KMS-11 (cell line): Measurements from ENCODE around the gene YJEFN3.

ENCODE experiments used
- H2AFZ ChIP-seq: fragments of 200-600 bp; sonication (generic); 2 replicates; pipeline ENCODE4 v1.6.1; 2016; ENCODE audit warnings: antibody characterized with exemption, mixed run types, low read depth
- H3K27ac ChIP-seq: fragments of 200-600 bp; sonication (generic); 2 replicates; pipeline ENCODE4 v1.6.1; 2016; ENCODE audit warnings: mild to moderate bottlenecking, mixed run types
- H3K27me3 ChIP-seq: fragments of 200-600 bp; sonication (generic); 2 replicates; pipeline ENCODE4 v1.6.1; 2017; ENCODE audit warnings: mild to moderate bottlenecking, low read depth, mixed run types, moderate library complexity; ENCODE audit not compliant: insufficient read depth
- H3K36me3 ChIP-seq: fragments of 200-600 bp; sonication (generic); 2 replicates; pipeline ENCODE4 v1.6.1; 2017; ENCODE audit warnings: mild to moderate bottlenecking, mixed run types; ENCODE audit not compliant: insufficient read depth
- H3K4me1 ChIP-seq: fragments of 200-600 bp; sonication (generic); 2 replicates; pipeline ENCODE4 v1.6.1; 2016; ENCODE audit warnings: mild to moderate bottlenecking, low read depth, mixed run types; ENCODE audit not compliant: poor library complexity, severe bottlenecking
- H3K4me2 ChIP-seq: fragments of 200-600 bp; sonication (generic); 2 replicates; pipeline ENCODE4 v1.7.0; 2016; ENCODE audit warnings: mild to moderate bottlenecking, mixed run types
- H3K4me3 ChIP-seq: fragments of 200-600 bp; sonication (generic); IDR thresholded peaks from 2 replicates; pipeline ENCODE4 v1.6.1; 2017; ENCODE audit warnings: low read depth, low read length, mixed read lengths; ENCODE audit not compliant: insufficient read depth
- H3K79me2 ChIP-seq: fragments of 200-600 bp; sonication (generic); 2 replicates; pipeline ENCODE4 v1.6.1; 2016; ENCODE audit warnings: low read depth, mixed run types; ENCODE audit not compliant: insufficient read depth
- H3K9ac ChIP-seq: fragments of 200-600 bp; sonication (generic); 2 replicates; pipeline ENCODE4 v1.6.1; 2016; ENCODE audit warnings: mild to moderate bottlenecking, mixed run types
- H4K20me1 ChIP-seq: fragments of 200-600 bp; sonication (generic); 2 replicates; pipeline ENCODE4 v1.6.1; 2016; ENCODE audit warnings: mild to moderate bottlenecking, mixed run types; ENCODE audit not compliant: insufficient read depth
- TF ChIP-seq, protein P1 (sequence below): fragments of 200-600 bp; sonication (generic); conservative IDR thresholded peaks from 2 replicates; pipeline ENCODE4 v1.6.1; 2017; ENCODE audit warnings: low read depth, mild to moderate bottlenecking, antibody characterized with exemption, low read length, moderate library complexity, mixed read lengths

The YJEFN3 gene

DNA sequence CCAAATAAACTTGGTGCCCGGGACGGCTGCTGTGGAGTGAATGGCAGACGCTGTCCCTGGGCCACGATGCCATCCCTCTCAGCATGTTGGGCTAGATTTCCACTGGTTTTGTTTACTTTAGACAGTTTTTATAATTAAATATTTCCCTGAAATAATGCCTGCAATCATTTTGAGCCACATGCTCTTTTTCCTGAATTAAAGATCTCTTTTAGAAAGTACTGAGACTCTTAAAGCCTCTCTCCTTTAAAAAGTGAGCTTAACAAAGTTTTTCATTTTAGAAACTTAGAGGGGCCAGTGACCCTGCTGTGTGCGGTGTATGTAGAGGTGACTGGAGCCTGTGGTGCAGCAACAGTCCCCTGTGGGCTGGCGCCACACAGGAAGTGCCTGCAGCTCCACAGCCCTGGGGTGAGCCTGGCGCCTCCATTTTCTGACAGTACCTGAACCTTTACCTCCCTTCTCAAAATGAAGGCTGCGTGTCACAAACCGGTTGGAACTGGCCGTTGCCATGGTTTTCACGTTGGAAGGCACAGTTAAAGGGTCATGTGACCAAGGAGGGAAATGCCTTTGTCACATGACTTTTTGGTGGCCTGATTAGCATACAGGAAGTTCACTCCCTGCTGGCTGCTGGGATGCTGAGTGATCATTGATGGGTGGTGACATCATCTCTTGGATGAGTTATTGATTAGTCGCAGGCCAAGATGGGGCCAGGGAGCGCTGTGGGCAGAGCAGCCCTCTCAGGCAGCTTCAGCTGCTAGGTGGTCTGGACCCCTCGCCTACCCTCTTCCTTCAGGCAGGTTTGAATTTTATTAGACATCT lies 39.6 kb upstream of the YJEFN3 start:
- Histone ChIP-seq H3K27me3 (no peaks in the 10 kb centered on the region), H3K9ac (no peak overlapping the region), H3K79me2 (no peaks in the 10 kb centered on the region), H2AFZ (no peak overlapping the region), H3K27ac (no peak overlapping the region), H3K36me3 (no peaks in the 10 kb centered on the region), H3K4me1 (peaks cover 7% of the 10 kb centered on the region), H4K20me1 (0 out of 2 replicates have a peak, but pooled peaks cover 3% of the 10 kb centered on the region), H3K4me2 (no peak overlapping the region), H3K4me3 (no peak overlapping the region)
- TF ChIP-seq, protein P1, sequence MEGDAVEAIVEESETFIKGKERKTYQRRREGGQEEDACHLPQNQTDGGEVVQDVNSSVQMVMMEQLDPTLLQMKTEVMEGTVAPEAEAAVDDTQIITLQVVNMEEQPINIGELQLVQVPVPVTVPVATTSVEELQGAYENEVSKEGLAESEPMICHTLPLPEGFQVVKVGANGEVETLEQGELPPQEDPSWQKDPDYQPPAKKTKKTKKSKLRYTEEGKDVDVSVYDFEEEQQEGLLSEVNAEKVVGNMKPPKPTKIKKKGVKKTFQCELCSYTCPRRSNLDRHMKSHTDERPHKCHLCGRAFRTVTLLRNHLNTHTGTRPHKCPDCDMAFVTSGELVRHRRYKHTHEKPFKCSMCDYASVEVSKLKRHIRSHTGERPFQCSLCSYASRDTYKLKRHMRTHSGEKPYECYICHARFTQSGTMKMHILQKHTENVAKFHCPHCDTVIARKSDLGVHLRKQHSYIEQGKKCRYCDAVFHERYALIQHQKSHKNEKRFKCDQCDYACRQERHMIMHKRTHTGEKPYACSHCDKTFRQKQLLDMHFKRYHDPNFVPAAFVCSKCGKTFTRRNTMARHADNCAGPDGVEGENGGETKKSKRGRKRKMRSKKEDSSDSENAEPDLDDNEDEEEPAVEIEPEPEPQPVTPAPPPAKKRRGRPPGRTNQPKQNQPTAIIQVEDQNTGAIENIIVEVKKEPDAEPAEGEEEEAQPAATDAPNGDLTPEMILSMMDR = no peak

- Histone ChIP-seq H3K27me3 (no peaks in the 10 kb centered on the region), H3K4me1 (peaks cover 7% of the 10 kb centered on the region), H3K27ac (no peak overlapping the region), H2AFZ (no peak overlapping the region), H3K79me2 (no peaks in the 10 kb centered on the region), H3K9ac (no peak overlapping the region), H4K20me1 (0 out of 2 replicates have a peak, but pooled peaks cover 3% of the 10 kb centered on the region), H3K4me3 (no peak overlapping the region), H3K36me3 (no peaks in the 10 kb centered on the region), H3K4me2 (no peak overlapping the region)
- TF ChIP-seq, protein P1 = no peak
Measured at GRCh38 chr19:19489804-19490204, 38.9 kb upstream of the YJEFN3 start.

DNA sequence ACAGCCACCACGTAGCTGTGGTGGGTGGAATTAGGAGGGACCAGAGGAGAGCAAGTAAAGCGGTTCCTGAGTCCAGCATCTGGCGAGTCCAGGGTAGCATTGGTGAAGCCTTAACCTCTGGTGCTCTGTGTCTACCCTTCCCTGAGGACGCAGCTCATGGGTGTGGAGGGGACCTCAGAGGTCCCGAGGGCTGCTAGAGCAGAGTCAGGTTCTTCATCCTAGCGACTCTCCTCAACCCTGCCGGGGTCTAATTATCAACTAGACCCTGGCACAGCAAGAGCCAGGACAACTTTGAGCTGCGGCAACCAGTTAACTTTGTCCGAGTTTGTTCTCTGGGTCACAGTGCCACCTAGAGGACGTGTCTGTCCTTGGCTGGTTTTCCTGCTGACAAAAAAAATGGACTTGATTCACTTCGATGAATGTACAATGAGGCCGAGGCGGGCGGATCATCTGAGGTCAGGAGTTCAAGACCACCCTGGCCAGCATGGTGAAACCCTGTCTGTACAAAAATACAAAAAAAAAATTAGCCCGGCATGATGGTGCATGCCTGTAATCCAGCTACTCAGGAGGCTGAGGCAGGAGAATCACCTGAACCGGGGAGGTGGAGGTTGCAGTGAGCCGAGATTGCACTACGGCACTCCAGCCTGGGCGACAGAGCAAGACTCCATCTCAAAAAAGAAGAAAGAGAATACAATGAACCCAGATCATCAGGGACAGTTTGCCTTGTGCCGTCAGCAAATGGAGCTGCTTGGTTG lies 38.3 kb upstream of the YJEFN3 start:
- TF ChIP-seq, protein P1 = peak; percentile 77
- Histone ChIP-seq H3K27me3 (no peaks in the 10 kb centered on the region), H3K36me3 (no peaks in the 10 kb centered on the region), H3K4me2 (no peak overlapping the region), H3K4me3 (no peak overlapping the region), H3K27ac (no peak overlapping the region), H3K79me2 (no peaks in the 10 kb centered on the region), H3K9ac (no peak overlapping the region), H4K20me1 (0 out of 2 replicates have a peak, but pooled peaks cover 3% of the 10 kb centered on the region), H2AFZ (no peak overlapping the region), H3K4me1 (peaks cover 7% of the 10 kb centered on the region)

DNA sequence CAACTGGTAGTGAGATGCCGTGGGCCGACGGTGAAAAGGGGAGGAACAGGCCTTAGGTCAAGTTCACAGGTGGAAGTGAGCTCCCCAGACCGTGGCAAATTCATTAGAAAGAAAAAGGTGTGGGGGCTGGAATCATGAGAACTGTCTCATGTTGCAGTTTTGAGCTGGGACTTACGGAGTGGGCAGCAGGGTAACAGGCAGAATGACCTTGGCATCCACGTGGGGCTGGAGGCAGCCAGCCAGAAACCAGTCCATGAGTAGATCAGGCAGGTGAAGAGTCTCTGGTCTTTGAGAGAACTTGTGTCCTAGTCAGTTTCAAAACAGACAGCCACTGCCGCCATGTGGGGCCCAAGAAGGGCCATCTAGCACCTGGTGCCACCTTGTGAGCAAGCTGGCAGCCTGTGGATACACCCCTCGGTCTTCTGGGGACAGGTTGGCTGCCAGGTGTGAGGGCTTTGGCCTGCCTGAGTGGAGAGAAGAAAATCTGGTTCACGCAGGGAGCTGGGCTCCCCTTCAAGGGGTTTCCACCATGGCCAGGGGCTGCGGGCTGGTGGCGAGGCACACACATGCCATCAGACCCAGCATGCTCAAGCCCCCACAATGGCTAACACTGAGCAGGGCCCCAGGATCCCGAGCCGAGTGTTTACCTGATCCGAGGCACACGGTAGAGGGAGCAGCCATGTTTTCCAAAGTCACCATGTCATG lies 37.2 kb upstream of the YJEFN3 start:
- Histone ChIP-seq H3K27ac (no peak overlapping the region), H2AFZ (no peak overlapping the region), H3K36me3 (no peaks in the 10 kb centered on the region), H3K4me2 (no peak overlapping the region), H3K79me2 (no peaks in the 10 kb centered on the region), H3K4me1 (peaks cover 7% of the 10 kb centered on the region), H3K27me3 (no peaks in the 10 kb centered on the region), H3K9ac (no peak overlapping the region), H3K4me3 (no peak overlapping the region), H4K20me1 (0 out of 2 replicates have a peak, but pooled peaks cover 3% of the 10 kb centered on the region)
- TF ChIP-seq, protein P1 = no peak
